Heart left ventricle (tissue), 16 donors: ENCODE measurements around the gene NR2F1-AS1. TPM values are rescaled to one million over a fixed set of nuclear protein-coding genes. Genes with fewer than 3 reads are reported as not detected.

ENCODE experiments used
- ATAC-seq, 4 donors: fragments of 200-7000 bp; cut with Tn5 transposase; one replicate each; pipeline ENCODE4 v1.9.1; 2020 to 2022; ENCODE audit warnings: moderate library complexity in 4 of 4, mild to moderate bottlenecking in 3 of 4, moderate number of reproducible peaks in 1 of 4
- DNase-seq, 5 donors: peaks; one replicate each; pipeline ENCODE4 v3.0.0-alpha.2; 2020
- H3K27ac ChIP-seq, 12 donors: fragments of 200-600 bp; sonication (generic) in 4 of 12; one replicate each; pipeline versions ENCODE4 v1.5.0 to v1.8.0; 2016 to 2022; ENCODE audit warnings: mild to moderate bottlenecking in 2 of 12
- H3K27me3 ChIP-seq, 9 donors: fragments of 200-600 bp; sonication (generic) in 2 of 9; one replicate each; pipeline versions ENCODE4 v1.5.1 to v1.8.0; 2016 to 2022; ENCODE audit warnings: mild to moderate bottlenecking in 3 of 9
- H3K36me3 ChIP-seq, 9 donors: fragments of 200-600 bp; sonication (generic) in 2 of 9; one replicate each; pipeline versions ENCODE4 v1.5.0 to v1.8.0; 2018 to 2022; ENCODE audit warnings: mild to moderate bottlenecking in 2 of 9
- H3K4me1 ChIP-seq, 12 donors: fragments of 200-600 bp; sonication (generic) in 4 of 12; one replicate each; pipeline versions ENCODE4 v1.5.0 to v1.8.0; 2016 to 2022; ENCODE audit warnings: mild to moderate bottlenecking in 3 of 12
- H3K4me3 ChIP-seq, 12 donors: fragments of 200-600 bp; sonication (generic) in 4 of 12; one replicate each; pipeline versions ENCODE4 v1.5.0 to v1.8.0; 2017 to 2022; ENCODE audit warnings: mild to moderate bottlenecking in 9 of 12, moderate library complexity in 4 of 12
- H3K9me3 ChIP-seq, 12 donors: fragments of 200-600 bp; sonication (generic) in 4 of 12; one replicate each; pipeline versions ENCODE4 v1.5.0 to v1.8.0; 2016 to 2022; ENCODE audit warnings: mild to moderate bottlenecking in 1 of 12
- POLR2A ChIP-seq, 2 donors: fragments of 450-650 bp; IDR thresholded peaks; one replicate each; pipeline ENCODE4 v1.6.1; 2017; ENCODE audit warnings: antibody characterized with exemption in 2 of 2, mild to moderate bottlenecking in 2 of 2, moderate library complexity in 2 of 2
- WGBS, 4 donors: extraction: QIAGEN DNeasy Blood & Tissue Kit in 2 of 4; methylation state at CpG; one replicate each; pipeline versions ENCODE4 v1.1.5 to v1.1.7; 2013 to 2018; 5-methylcytosine and 5-hydroxymethylcytosine counted together
- intact Hi-C, 10 donors: fragments of 100-400 bp; cut with DNase I; formaldehyde crosslinking; loops; one replicate each; pipeline versions ENCODE4 v1.11.1 to v1.14.2; 2022
- polyA plus RNA-seq, 2 donors: library from polyadenylated mRNA; stranded (reverse); fragments of 200-250 nt; gene quantifications; one replicate each; pipeline ENCODE4 v1.2.3, GENCODE V29; 2013
- total RNA-seq, 9 donors: library from RNA; depleted of rRNA in 2 of 9; stranded (reverse); fragments of >200 nt in 2 of 9; fragmentation: NEBNext Ultra II Directional in 3 of 9; extraction: Animal tissue kit (Norgen Biotek cat#: 25700) in 3 of 9; gene quantifications; one replicate each; pipeline versions ENCODE4 v1.1.0 to v1.2.4, GENCODE V29; 2016 to 2023
- TF ChIP-seq, protein P1 (sequence below), 12 donors: fragments of 200-600 bp; sonication (generic) in 4 of 12; IDR thresholded peaks; one replicate each; pipeline versions ENCODE4 v1.5.0 to v1.8.0; 2018 to 2022; ENCODE audit warnings: antibody characterized with exemption in 12 of 12, mild to moderate bottlenecking in 5 of 12
- donor health status: ischemic (EF 13 %, LVEDD 7.1; RV severe dilation, severe dysfunction).
- donor health status: healthy with polysubstance abuse.
- donor health status: DM: no; HTN: yes; CAD: no.
- donor health status: DM: no; HTN: no; CAD: no.
- donor health status: ischemic (EF 25% LVEDD 6.9; RV normal size, moderate dysfunction).
- donor health status: ischemic (EF 25% LVEDD 5.7; RV mildly dilated, moderate dysfunction).
- donor health status: healthy.
- donor health status: DM: yes; HTN: yes; CAD: no.
- donor health status: ischemic (EF 35%, LVEDD 5.7; RV mildly dilated, moderate dysfunction).
- donor health status: nonischemic (EF 11% LVEDD 7.7; RV severe dilation, severe dysfunction).
- donor health status: DM: yes; HTN: yes; CAD: no.
- donor health status: PGD.
- donor health status: ischemic (EF 29% LVEDD 5.4; RV normal size, mild dysfunction).
- donor health status: nonischemic (EF 23%, LVEDD 6.1; RV moderate dilation, normal function).

The NR2F1-AS1 gene
- total and polyA plus RNA-seq, 11 donors, result 0.17 to 4.5 (median 0.67) TPM; not detected in 3

DNA sequence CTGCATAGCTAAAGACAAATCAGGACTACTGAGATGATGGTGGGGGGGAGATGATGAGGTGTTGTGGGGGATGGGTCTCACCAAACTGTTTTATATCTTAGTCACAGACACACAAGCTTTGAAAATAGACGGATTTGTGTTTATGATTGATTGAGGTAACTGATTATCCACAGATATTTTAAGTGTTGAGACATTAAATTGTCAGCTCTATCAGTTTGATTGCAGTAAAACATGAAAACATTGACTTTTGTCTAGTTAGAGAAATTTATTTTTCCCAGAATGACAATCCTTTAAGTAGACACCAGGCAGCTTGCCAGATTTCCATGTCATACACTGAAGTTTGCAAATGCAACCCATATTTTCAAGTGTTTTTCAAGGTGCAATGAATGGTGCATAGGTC lies 149.8 kb downstream of the NR2F1-AS1 start:
- no peaks in the 10 kb centered on the region for H3K27me3 ChIP-seq

DNA sequence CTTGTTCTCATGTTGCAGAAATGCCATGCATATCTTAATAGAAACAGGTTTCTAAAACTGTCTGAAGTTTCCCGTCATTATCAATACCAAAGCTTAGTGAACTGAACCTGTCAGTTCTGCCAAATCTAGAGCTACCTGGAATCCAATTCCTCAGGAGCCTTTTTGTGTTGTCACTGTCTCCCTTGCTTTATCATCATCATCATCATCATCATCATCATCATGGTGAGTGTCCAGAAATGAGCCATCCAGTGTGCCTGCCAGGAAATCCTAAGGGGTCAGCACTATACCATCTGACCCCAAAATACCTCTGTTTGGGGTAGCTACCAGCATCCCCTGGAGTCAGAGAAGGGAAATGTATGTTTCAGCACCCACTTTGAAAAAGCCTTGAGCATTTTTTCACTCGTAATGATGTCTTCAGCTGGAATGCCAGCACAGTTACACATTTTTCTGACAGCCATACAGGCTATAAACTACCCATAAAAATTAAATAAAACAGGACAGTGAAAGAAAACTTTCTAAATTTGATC lies 150.3 kb downstream of the NR2F1-AS1 start:
- Histone ChIP-seq H3K27ac (no peak overlapping the region), H3K4me1 (no peaks in the 10 kb centered on the region), H3K27me3 (no peaks in the 10 kb centered on the region), H3K36me3 (no peaks in the 10 kb centered on the region), H3K4me3 (no peak overlapping the region), H3K9me3 (no peaks in the 10 kb centered on the region)
- ATAC-seq (no peak), DNase-seq (no peak)
- 56 to 73% (median 68%) methylated on average over 2 of the region's 2 CpGs for WGBS, 4 donors
- TF ChIP-seq, protein P1, sequence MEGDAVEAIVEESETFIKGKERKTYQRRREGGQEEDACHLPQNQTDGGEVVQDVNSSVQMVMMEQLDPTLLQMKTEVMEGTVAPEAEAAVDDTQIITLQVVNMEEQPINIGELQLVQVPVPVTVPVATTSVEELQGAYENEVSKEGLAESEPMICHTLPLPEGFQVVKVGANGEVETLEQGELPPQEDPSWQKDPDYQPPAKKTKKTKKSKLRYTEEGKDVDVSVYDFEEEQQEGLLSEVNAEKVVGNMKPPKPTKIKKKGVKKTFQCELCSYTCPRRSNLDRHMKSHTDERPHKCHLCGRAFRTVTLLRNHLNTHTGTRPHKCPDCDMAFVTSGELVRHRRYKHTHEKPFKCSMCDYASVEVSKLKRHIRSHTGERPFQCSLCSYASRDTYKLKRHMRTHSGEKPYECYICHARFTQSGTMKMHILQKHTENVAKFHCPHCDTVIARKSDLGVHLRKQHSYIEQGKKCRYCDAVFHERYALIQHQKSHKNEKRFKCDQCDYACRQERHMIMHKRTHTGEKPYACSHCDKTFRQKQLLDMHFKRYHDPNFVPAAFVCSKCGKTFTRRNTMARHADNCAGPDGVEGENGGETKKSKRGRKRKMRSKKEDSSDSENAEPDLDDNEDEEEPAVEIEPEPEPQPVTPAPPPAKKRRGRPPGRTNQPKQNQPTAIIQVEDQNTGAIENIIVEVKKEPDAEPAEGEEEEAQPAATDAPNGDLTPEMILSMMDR (IDR thresholded peaks at IDR 0.05), result no peak
- no peak for TF ChIP-seq POLR2A (IDR thresholded peaks at IDR 0.05)
- intact Hi-C loops, result no loop called here

More for the DNA sequence above, 149.8 kb downstream of the NR2F1-AS1 start:
- no peak for ATAC-seq
- TF ChIP-seq, protein P1 (IDR thresholded peaks at IDR 0.05), result no peak
- TF ChIP-seq POLR2A (IDR thresholded peaks at IDR 0.05), result no peak
- 29 to 49% (median 39%) methylated on average over 1 of the region's 1 CpG for WGBS, 4 donors
- Histone ChIP-seq H3K36me3 (no peaks in the 10 kb centered on the region), H3K27ac (no peak overlapping the region), H3K9me3 (no peaks in the 10 kb centered on the region), H3K4me1 (no peaks in the 10 kb centered on the region), H3K4me3 (no peak overlapping the region)
- no peak for DNase-seq
- intact Hi-C loops, result no loop called here

DNA sequence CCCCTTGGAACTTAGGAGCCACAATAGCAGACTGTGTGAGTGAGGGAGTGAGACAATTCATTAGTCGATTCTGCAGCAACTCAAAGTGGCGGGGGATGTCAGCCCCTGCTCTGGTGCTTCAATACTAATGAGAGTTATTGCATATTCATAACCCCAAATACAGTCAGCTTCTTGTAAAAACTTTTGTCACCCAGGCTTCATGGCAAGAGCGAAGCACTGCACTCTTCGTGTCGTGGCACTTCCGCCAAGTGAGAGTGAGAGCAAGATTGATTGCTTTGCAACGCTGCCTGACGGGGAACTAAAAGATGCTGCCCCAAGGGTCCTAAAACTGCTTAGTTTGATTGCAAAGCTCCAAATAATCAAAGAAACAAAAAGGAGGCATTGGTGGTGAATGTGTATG lies 150.9 kb downstream of the NR2F1-AS1 start:
- DNase-seq (no peak), ATAC-seq (no peak)
- no peak overlapping the region for H3K4me3 ChIP-seq
- no peak overlapping the region for H3K27ac ChIP-seq
- no peak for TF ChIP-seq POLR2A (IDR thresholded peaks at IDR 0.05)
- TF ChIP-seq, protein P1 (IDR thresholded peaks at IDR 0.05), result no peak
- H3K9me3 ChIP-seq, result no peaks in the 10 kb centered on the region
- no peaks in the 10 kb centered on the region for H3K4me1 ChIP-seq
- intact Hi-C loops, result no loop called here
- H3K27me3 ChIP-seq, result no peaks in the 10 kb centered on the region
- 44 to 69% (median 61%) methylated on average over 8 of the region's 8 CpGs for WGBS, 4 donors
- H3K36me3 ChIP-seq, result no peaks in the 10 kb centered on the region

DNA sequence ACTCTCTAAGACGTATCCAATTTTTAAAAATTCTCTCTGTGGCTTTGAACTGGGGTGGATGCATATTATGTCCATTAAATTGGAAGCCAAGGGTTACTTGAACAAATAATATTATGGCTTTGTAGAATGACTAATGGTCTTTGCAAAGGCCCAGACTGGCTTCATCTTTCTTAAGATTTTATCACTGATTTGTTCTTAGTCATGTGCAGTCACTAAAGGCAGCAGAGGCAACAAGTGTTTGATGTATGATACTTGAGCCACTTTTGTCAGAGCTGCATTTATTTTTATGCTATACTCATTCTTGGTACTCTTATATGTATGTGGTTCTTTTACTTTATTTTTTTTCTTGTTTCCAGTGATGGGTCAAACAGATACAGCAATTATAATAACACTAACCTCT lies 152.2 kb downstream of the NR2F1-AS1 start:
- Histone ChIP-seq H3K9me3 (no peaks in the 10 kb centered on the region), H3K36me3 (no peaks in the 10 kb centered on the region), H3K4me3 (no peak overlapping the region), H3K27me3 (no peaks in the 10 kb centered on the region), H3K27ac (no peak overlapping the region), H3K4me1 (no peaks in the 10 kb centered on the region)
- intact Hi-C loops, result no loop called here
- DNase-seq, result no peak
- ATAC-seq, result no peak
- TF ChIP-seq POLR2A (IDR thresholded peaks at IDR 0.05), result no peak
- TF ChIP-seq, protein P1 (IDR thresholded peaks at IDR 0.05), result no peak
- WGBS, 4 donors, result 64 to 84% (median 76%) methylated on average over 1 of the region's 1 CpG
